Measurements from ENCODE around the gene SERPINA4. TPM values are rescaled to one million over a fixed set of nuclear protein-coding genes. Genes with fewer than 3 reads are reported as not detected.

Gene SERPINA4
- total RNA-seq, 1 experiment from 2014 or later: not detected

DNA sequence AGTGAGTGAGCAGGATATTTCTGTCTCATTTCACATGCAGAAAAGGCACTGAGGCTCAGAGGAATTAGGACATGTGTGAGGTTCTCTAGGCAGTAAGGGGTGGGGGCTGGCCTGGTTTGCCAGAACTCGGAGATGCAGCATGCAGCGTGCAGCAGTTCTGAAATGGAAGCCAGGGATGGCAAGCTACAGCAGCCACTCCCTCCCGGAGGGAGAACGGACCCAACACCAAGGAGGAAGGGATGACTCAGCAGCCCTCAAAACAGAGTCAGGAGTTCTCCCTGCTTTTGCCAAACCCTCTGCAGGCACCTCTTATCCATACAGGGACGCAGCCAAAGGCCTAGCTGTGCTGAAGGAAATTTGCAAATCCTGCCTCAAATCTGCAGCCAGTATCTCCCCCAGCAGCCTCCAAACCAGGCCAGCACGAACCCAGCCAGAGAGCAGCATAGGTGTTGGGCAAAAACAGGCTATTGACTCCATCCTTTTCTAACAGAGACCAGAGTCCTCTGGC is 40.7 kb downstream of the SERPINA4 start:
- Histone ChIP-seq H4K5ac (ENCODE audit: insufficient read length, low read depth, low read length) (no peak overlapping the region), H3K79me2 (ENCODE audit: insufficient read depth, low read length) (no peaks in the 10 kb centered on the region), H3K27me3 (ENCODE audit: insufficient read depth, low read length) (no peaks in the 10 kb centered on the region), H3K23me2 (ENCODE audit: insufficient read length, low read depth, low read length, poor library complexity, severe bottlenecking) (no peaks in the 10 kb centered on the region), H4K8ac (replicated peaks; ENCODE audit: insufficient read length, low read depth, low read length) (no peak overlapping the region), H3K9ac (ENCODE audit: extremely low read depth, insufficient read length, low read length) (no peak overlapping the region), H3K23ac (ENCODE audit: insufficient read length, low read depth, low read length) (no peak overlapping the region), H3K9me3 (ENCODE audit: control insufficient read depth, low read depth, low read length) (no peaks in the 10 kb centered on the region), H2AFZ (ENCODE audit: low read length) (no peak overlapping the region), H3K79me1 (ENCODE audit: insufficient read depth, low read depth, low read length, poor library complexity, severe bottlenecking) (no peaks in the 10 kb centered on the region), H2BK5ac (ENCODE audit: insufficient read length, low read length) (no peak overlapping the region), H2BK12ac (ENCODE audit: insufficient read length, low read depth, low read length) (no peak overlapping the region), H3K27ac (ENCODE audit: insufficient read length, low read depth, low read length) (no peak overlapping the region), H2AK5ac (ENCODE audit: insufficient read length, low read length) (no peak overlapping the region), H4K20me1 (ENCODE audit: control insufficient read depth, insufficient read depth, insufficient read length) (no peaks in the 10 kb centered on the region), H3K4me2 (ENCODE audit: insufficient read depth, insufficient read length, low read length) (no peak overlapping the region), H3K56ac (ENCODE audit: insufficient read length, low read depth, low read length) (no peak overlapping the region), H3K4me1 (ENCODE audit: insufficient read depth, low read length) (0 out of 2 replicates have a peak, but pooled peaks cover 2% of the 10 kb centered on the region), H4K91ac (ENCODE audit: insufficient read length, low read depth, low read length) (no peak overlapping the region), H3K4ac (ENCODE audit: low read depth, low read length) (no peak overlapping the region), H2BK15ac (ENCODE audit: low read depth, low read length) (no peak overlapping the region), H3K14ac (ENCODE audit: insufficient read depth, low read length) (no peak overlapping the region), H2BK20ac (ENCODE audit: low read depth, low read length, poor library complexity, severe bottlenecking) (no peak overlapping the region), H3T11ph (ENCODE audit: low read length) (no peak overlapping the region), H3K18ac (ENCODE audit: insufficient read length, low read depth, low read length) (no peak overlapping the region), H2BK120ac (ENCODE audit: low read depth, low read length, poor library complexity, severe bottlenecking) (no peak overlapping the region)
- H3K4me1 Mint-ChIP-seq: peaks cover 20 to 24% of the 10 kb centered on the region in 2 experiments
- DNase-seq: peak; percentile 40
- no peak overlapping the region; a peak in 1 of 7 replicates for H3K27ac Mint-ChIP-seq
- no peak for TF ChIP-seq CTCF (conservative IDR thresholded peaks at IDR 0.05)
- no CpG with 5 or more reads among the region's 6 CpGs for WGBS (ENCODE audit: extremely low coverage, insufficient read length, low lambda C conversion rate)
- peaks cover 0 to 5% (median 0%) of the 10 kb centered on the region in 3 experiments; a peak in 3 of 7 replicates for H3K36me3 Mint-ChIP-seq (ENCODE audit: insufficient read depth in 1 of 3, low read depth in 3 of 3)
- H3K27me3 Mint-ChIP-seq (ENCODE audit: low read depth): peaks cover 17% of the 10 kb centered on the region
- H3K9me3 Mint-ChIP-seq: no peaks in the 10 kb centered on the region
- H3K4me3 Mint-ChIP-seq: no peak overlapping the region

Measured in H9 (cell line).